Activated CD4-positive, alpha-beta T cell treated with anti-CD3 and anti-CD28 coated beads, Interleukin-2, amount 50 U/mL, for 24 hours (primary cell): ENCODE data around the gene FAM163A.

Experiments used
- DNase-seq, 2 donors: peaks; one replicate each; pipeline ENCODE4 v3.0.0-alpha.2; 2020; ENCODE audit warnings: low read depth in 1 of 2, low spot score in 1 of 2

FAM163A gene

DNA sequence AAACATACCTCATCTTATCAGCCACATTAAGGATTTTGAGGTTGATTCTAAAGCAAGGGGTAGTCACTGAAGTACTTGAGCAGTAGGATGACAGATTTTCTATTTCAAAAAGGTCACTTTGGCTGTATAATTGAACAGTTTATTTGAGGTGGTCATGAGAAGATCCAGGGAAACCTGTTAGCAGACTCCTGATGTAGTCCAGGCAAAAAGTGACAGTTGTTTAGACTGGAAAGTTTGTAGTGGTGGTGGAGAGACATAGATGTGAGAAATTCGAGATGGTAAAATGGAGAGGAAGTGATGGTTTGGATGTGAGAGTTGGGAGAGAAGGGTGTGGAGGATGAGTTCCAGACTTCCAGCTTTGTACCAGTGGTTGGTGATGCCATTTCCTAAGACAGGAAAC, 7.5 kb downstream of the FAM163A start:
- no peak for DNase-seq

DNA sequence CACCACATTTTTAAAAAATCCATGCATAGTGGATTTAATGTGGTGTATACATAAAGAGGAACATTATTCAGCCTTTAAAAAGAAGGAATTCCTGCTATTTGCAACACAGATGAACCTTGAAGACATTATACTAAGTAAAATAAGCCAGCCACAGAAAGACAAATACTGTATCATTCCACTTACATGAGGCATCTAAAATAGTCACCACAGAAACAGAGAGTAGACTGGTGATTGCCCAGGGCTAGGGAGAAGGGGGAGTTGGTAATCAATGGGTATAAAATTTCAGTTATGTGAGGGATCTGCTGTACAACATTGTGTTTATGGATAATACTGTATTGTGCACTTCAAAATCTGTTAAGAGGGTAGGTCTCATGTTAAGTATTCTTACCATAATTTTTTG, 10.0 kb downstream of the FAM163A start:
- no peak for DNase-seq

DNA sequence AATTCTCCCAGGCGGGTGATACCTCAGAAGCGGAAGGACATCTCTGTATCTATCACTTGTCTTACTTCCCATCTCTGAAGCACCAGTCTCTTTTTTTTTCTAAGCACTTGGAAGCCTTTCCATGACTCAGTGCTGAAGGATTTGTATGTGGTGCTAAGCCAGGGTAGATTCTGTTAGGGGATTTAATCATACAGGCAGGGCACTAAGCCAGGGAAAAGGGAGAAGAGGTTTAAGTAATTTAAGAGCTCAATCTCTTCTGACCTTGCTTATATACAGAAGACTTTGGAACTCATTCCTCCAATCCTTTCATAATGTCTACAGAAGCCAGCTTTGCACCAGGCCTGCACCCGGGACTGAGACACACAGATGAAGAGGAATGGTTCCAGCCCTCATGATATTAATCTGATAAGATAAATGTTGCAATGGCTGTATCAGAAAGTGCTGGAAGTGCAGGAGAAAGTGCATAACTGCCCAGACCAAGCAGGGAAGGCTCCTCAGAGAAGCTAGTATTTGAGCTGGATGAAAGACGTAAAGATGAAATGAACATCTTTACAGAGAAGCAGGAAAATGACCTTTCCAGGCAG, 11.0 kb downstream of the FAM163A start:
- DNase-seq = no peak

DNA sequence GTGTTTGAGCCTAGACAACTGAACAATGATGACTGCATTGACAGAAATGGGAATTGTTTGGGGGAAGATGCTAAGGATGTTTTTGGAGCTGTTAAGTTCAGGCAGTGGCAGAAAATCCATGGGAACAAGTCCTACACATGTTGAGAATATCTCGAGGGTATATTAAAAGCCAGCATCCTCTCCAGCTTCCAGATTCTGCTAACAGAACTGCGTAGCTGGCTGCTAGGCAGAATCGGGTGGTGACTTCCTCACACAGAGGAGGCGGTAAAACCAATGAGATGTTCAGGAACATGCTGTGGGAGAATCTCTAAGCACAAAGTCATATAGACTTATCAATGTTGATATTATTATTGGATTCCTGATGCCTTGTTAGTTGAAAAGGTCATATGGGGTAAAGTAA, 14.8 kb downstream of the FAM163A start:
- no peak for DNase-seq

DNA sequence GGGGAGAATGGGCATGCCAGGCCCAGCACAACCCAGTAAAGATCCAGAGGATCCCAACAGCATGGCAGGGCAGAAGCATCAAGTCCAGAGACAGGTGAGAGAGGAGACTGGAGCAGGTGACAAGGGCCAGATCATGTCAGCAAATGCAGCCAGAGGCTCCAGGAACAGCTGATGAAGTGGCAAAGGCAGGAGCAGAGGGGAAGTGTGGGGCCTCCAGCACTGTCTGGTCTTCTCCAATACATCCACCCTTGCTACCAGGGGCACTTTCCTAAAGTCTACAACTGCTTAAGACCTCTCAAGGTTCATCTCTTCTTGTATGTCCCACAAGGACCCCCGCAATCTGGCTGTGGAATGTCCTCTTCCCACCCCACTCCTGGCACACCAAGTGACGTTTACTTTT, 17.4 kb downstream of the FAM163A start:
- no peak for DNase-seq

DNA sequence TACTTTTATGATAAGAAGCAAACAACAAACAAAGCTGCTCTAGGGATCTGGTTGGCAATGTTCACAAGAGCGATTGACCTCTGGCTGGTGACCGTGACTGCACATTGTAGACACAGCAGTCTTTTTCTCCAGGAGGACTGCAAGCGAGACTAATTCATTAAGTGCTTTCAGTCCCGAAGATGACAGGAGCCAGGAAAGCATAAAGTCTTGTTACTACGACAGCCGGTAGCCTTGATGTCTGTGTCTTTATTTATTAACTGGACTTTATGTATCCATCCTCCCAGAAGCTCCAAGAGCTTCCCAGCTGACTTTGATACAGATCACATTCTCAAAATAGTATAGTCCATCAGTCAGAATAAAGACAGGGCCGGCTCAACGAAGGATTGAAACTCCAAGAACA, 18.2 kb downstream of the FAM163A start:
- DNase-seq = no peak

DNA sequence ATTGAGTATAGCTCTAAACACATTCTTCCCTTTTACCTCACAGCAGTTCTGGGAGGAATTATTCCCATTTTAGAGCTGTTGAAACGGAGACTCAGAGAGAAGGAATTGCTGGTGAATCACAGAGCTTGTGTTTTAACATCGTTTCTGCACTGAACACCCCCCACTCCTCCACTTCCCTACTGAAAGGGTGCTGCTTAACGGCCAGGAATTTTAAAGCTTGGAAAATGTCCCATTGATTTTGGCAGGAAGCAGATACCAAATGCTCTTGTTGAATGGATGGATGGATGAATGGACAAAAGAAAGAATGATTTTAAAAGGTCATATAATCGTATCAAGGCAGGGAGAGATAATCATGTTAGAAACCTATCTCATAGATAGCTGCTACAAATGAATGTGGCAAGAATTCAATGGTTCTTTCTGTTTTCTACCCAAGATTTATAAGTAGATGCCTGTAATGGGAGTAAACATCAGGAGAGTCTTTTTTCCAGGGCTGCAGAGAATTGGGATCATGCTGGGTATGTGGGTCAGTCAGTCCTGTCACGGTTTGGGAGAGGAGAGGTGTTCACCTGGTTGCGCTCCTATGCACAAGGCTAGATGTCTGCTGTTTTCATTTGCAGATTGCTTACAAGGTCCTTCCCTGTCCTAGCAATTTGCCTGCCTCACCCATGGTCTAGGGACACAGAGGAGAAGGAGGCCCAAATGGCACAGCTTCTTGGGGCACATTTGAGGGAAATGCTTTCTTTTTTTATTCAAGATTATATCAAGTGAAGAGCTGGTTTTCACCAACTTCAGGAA, 19.0 kb downstream of the FAM163A start:
- DNase-seq = no peak

DNA sequence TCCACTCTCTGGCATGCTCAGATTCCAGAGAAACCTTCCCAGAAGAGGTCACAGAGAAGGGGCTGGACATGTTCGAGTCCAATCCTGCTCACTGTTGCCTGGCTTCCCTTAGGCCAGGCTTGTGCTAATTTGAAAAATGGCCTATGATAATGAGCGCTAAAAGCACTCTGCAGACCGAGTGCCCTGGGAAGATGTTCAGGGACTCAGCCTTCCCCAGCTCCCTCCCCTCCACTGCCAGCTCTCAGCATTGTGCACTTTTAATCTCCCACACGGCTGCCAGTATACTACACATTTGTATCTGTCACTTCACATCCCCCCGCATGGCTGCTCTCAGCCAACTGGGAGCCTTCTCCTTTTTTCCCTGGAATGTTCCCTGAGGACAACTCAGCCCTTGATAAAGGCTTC, 24.1 kb downstream of the FAM163A start:
- no peak for DNase-seq

DNA sequence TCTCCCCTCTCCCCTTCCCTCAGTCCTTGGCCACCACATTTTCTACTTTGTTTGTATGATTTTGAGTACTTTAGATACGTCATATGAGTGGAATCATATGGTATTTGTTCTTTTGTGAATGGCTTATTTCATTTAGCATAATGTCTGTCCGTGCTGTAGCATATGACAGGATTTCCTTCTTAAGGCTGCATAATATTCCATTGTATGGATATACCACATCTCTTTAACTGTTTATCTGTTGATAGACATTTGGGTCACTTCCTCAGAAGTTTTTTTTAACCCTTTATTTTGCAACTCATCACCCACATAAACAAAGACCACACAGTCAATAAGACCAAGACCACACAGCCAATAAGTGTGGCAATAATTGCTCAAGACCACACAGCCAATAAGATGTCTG, 24.9 kb downstream of the FAM163A start:
- DNase-seq = no peak

DNA sequence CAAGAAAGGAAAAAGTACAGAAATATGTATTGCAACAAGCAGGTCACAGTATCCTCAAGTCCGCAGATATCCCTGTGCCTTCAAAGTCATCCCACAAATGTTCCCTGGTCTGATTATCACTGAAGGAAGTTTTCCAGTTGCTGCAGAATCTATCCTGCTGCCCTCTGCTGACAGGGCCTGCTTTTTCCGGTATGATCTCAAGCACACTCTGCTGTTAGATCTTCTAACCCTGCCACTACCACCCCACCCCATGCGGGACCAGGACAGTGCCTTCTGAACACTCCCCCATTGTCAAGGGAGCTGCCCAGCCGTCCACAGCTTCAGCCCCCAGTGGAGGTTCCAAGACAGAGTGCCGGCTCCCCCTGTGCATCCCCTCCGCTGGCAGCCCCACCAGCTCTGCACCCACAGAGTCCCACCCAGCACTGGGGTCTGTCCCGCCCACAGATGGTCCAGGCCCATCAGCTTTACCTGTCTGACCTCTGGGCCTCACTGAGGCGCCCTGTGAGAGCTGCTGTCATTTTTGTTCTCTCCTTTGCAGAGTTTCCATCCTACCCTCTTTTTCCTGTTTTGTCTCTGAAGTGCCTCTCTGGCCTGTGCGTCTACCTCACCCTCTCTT, 27.9 kb downstream of the FAM163A start:
- DNase-seq = no peak

DNA sequence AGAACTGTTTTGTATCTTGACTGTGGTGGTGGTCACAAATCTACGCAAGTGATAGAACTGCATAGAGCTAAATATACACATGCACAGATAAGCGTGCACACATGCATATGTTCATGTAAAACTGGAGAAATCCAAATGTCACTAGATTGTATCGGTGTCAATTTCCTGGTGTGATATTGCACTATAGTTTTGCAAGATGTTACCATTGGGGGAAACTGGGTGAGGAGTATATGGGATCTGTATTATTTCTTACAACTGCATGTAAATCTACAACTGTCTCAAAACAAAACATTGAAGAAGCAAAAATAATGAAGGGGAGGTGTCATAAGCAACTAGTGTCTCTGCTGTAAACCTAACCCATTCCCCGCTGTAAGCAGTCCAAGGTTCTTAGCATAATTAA, 30.2 kb downstream of the FAM163A start:
- no peak for DNase-seq

DNA sequence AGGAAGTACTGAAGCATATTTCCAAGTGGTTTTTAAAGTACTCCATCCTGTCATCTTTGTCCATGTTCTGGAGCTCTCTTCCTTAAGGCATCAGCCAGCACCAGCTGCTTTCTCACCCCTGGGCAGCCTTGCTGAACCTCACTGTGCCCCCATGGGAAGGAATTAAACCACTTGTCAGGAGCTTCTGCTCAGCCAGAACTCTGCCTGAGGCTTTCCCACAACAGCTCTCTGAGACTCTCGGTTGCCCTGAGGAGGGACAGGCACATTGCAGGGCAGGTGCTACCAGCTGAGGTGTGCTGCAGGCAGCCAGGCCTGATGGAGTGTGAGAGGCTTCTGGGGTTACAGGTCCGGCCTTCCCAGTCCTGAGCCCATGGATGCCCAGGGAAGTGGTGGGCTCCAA, 30.9 kb downstream of the FAM163A start:
- DNase-seq = no peak

DNA sequence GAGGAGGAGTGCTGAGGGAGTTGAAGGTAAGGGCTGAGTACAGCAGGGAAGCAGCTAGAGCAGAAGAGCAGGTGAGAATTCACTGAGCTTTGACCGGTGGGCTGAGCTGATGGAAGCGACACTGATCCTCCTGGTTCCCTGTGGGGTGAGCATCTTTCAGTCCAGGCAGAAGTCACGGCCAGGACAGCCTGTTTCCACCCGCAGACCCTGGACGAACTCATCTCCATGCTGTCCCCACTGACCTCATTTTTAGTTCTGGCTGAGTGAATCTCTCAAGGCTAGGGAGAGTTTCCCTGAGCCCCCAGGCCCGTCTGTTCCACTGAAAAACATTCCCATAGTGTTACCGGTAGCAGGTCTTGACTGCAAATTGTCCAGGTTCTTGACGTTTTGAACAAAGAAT, 31.5 kb downstream of the FAM163A start:
- no peak for DNase-seq

DNA sequence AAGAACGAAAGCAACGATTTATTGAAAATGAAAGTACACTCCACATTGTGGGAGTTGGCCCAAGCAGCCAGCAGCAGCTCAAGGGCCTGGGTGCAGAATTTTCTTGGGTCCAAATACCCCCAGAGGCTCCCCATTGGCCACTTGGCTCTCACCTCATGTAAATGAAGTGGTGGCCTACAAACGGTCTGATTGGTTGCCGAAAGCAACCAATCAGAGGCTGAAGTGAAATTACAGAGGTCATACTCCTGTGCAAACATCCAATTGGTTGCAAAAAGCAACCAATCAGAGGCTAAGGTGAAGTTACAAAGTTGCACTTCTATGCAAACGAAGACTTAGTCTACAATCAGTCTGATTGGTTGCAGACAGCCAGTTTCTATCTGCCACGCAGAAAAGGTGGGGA, 31.9 kb downstream of the FAM163A start:
- DNase-seq = no peak

DNA sequence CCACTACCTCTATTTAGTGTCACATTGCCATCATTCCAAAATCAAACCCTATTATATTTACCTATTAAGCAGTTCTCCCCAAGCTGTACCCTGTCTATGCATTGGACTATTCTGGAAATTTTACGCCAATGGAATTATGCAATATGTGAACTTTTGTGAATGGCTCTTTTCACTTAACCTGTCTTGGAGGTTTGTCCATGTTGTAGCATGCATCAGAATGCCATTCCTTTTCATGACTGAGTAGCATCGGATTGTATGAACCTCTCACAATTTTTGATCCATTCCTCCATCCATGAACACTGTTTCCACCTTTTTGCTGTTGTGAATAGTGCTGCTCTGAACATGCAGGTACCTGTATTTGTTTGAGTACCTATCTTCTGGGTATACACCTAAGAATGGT, 33.7 kb downstream of the FAM163A start:
- DNase-seq = no peak

DNA sequence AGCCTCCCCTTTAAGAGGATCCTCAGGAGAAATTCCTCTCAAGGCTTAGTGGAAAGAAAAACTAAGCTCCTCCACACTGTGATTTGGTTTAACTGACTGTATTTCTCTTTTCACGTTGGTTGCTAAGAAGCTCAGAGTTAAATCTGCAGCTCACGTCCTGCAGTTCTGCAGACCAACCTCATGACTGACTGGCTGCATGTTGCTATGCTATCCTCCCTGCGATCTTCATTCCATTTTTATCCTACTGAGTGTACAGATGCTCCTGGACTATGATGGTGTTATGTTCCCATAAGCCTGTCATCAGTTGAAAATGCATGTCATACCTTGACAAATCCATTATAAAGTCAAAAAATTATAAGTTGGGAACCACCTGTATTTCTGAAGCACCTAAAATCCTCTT, 34.6 kb downstream of the FAM163A start:
- DNase-seq = no peak

DNA sequence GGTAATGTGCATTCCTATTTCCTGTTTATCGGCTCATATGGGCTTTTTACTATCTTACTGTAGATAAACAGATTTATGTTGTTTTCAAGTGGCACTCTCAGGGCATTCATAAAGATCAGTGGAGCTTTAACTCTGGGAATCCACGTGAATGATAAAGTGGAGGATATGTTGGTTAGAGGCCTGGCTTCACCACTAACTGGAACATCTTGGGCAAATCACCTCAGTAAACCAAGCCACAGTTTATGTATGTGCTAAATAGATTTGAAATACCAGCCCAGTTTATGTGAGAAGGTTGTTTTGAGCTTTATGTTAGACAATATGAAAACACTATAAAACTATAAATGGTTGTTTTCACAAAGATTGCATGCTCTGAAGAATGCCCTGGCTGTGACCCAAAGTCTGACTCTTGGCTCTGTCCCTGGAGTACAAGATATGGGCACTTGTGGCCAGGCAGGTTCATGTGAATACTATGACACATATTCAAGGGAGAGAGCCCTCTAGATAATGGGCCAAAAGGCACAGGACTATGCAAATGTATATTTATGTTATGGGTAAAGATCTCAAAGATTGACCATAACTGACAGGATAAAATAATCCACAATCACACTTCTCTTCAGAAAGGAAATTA, 36.7 kb downstream of the FAM163A start:
- no peak for DNase-seq

DNA sequence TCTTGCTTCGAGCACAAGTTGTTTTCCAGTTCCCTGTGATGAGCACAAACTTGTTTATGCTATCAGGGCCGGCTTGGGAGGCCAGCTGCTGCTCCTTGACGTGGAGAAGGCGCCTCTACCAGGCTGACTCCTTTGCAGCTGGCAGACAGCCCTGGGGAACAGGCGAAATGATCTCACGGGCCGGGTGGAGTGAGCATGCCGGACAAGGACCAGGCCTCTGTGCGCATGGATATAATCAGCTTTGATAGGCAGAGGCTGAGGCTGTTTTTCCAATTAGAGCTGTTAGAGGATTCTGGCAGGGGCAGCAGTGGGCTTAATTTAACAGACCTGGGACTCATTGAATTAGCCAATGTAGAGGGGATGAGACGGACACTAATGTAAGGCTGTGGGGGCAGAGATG, 38.9 kb downstream of the FAM163A start:
- DNase-seq = no peak

DNA sequence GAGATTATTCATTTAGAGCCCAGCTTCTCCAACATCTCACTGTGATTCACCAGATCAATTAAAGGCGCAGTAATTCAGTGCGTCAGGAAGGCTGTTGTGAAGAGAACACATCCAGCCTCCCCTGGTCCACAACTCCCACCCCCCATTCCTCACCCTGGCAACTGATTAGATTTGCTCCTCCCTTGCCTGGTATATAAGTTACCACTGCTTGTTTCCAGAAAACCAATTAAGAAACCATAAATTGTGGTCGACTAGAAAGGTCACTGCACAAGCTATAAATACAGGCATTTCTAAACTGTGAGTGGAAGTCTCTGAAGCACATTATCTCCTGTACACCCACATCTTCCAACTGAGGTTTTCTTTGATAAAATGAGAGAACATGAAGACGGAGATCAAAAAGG, 41.9 kb downstream of the FAM163A start:
- no peak for DNase-seq

DNA sequence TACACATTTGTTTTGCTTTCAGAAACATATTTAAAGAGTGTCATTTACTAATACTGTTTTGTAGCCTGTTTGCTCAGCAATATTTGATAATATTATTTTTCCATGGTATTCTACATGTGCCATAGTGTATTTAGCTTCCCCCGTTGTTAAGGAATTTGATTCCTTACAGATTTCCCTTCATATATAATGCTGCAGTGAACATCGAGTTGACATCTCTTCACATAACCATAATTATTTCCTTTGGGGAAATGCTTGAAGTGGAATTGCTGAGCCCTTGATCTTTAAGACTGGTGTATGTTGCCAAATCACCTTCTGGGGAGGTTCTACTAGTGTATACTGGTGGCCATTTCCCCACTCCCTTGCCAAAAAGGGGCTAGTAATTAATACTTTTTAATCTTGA, 42.6 kb downstream of the FAM163A start:
- no peak for DNase-seq

DNA sequence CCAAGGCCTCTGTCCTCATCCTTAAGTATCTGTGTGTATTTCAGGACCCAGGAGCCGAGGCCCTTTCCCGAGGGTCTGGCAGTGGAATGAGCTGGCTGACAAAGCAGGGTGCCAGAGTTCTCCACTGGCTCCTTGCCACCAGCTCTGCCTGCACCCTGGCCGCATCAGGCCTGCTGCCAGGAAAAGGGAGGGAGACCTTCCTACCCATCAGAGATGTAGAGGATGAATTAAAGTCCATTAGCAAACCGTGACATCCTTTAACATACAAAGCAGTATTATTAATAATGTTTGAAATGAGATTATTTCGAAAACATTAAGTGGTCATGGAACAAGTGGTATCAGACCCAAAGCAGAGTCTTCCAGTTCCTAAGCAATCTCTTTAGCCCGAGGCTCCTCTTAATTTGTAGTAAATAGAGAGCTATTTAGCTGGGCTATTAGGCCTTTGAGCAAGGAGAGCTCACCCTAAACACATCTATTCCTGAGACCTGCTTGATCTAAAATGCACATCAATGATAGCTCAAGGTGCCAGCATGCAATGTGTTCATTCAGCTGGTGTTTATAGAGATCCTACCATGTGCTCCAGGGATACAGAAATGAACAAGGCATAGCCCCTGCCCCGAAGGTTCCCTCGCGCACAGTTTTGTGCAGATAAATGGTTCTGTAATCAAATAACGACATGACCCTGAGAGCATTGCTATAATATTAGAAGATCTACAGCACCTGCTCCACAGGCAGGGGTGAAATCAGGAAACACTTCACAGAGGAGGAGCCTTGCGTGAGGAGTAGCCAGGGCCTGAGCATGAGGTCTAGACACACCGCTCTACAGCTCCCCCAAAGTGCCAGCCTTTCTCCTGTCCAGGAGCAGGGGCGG, 44.0 kb downstream of the FAM163A start:
- no peak for DNase-seq
